ENCODE data around the gene CAMTA1.

GRCh38 chr1:7285856-7286454 is 500.7 kb downstream of the CAMTA1 start:
- no peak for TF ChIP-seq POLR2A (IDR thresholded peaks at IDR 0.05; ENCODE audit: low read length)
- TF ChIP-seq GATA1 (IDR thresholded peaks at IDR 0.05; ENCODE audit: low read depth, low read length) = no peak

All from erythroblast (primary cell).